Inflammatory macrophage treated with lipopolysaccharide for 1 hour (primary cell): ENCODE results near the gene VSX1.

Experiments
- DNase-seq, 2 donors: peaks; one replicate each; pipeline ENCODE4 v3.0.0-alpha.2; 2020 to 2022

VSX1 gene

GRCh38 chr20:25081730-25082497 lies at the start of gene VSX1:
Gene VSX1 (minus strand): TSS chr20:25082141. CDS start chr20:25082096, 45 bp downstream.
- DNase-seq = no peak

GRCh38 chr20:25129908-25130307 lies 48.0 kb upstream of the VSX1 start:
- no peak for DNase-seq

- DNase-seq = no peak
Measured at GRCh38 chr20:25129428-25129827, 47.5 kb upstream of the VSX1 start.

- DNase-seq = no peak
Measured at GRCh38 chr20:25128649-25129048, 46.7 kb upstream of the VSX1 start.

GRCh38 chr20:25127761-25128537 lies 46.0 kb upstream of the VSX1 start:
- no peak for DNase-seq

GRCh38 chr20:25126204-25127029 lies 44.5 kb upstream of the VSX1 start:
- DNase-seq = no peak

GRCh38 chr20:25125636-25126035 lies 43.7 kb upstream of the VSX1 start:
- no peak for DNase-seq

GRCh38 chr20:25120920-25121319 lies 39.0 kb upstream of the VSX1 start:
- no peak for DNase-seq

GRCh38 chr20:25120457-25120856 lies 38.5 kb upstream of the VSX1 start:
- DNase-seq = no peak

- DNase-seq = no peak
Measured at GRCh38 chr20:25118529-25118928, 36.6 kb upstream of the VSX1 start.

- no peak for DNase-seq
Measured at GRCh38 chr20:25117990-25118389, 36.0 kb upstream of the VSX1 start.

GRCh38 chr20:25116739-25117458 lies 35.0 kb upstream of the VSX1 start:
- DNase-seq = peak; percentile 3 to 9

GRCh38 chr20:25103526-25103925 lies 21.6 kb upstream of the VSX1 start:
- no peak for DNase-seq

GRCh38 chr20:25100914-25101313 lies 19.0 kb upstream of the VSX1 start:
- DNase-seq = no peak

- no peak for DNase-seq
Measured at GRCh38 chr20:25099601-25100140, 17.7 kb upstream of the VSX1 start.

GRCh38 chr20:25097498-25097897 lies 15.6 kb upstream of the VSX1 start:
- no peak for DNase-seq

GRCh38 chr20:25090492-25091429 lies 8.8 kb upstream of the VSX1 start:
- peak in 1 of 2 donors; percentile 25 for DNase-seq

GRCh38 chr20:25089662-25090061 lies 7.7 kb upstream of the VSX1 start:
- no peak for DNase-seq

- no peak for DNase-seq
Measured at GRCh38 chr20:25089096-25089495, 7.2 kb upstream of the VSX1 start.

- no peak for DNase-seq
Measured at GRCh38 chr20:25088267-25088666, 6.3 kb upstream of the VSX1 start.
